ENCODE measurements around the gene CDK5RAP3.
A peak's percentile ranks its signal among the peaks of the same experiment; 100 is the strongest.
"Not testable (repeated sequence)": the region's sequence is repeated elsewhere in the genome, so short reads cannot be mapped to it uniquely, and the experiment has no call there.

Gene CDK5RAP3

DNA sequence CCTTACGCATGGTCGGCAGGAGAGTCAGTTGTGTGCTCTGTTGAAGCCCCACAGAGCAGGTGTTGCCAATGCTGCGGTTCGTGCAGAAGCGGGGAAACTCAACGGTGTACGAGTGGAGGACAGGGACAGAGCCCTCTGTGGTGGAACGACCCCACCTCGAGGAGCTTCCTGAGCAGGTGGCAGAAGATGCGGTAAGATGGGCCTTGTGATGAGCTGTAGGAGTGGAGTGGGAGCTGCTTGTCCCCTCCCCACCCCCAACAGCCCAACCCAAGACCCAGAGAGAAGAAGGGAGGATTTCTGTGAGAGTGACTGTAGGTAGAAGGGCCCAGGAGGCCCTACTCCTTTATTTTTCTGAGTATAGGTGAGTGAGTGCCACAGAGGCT, 4.9 kb downstream of the CDK5RAP3 start:
- no peak for DNase-seq (ENCODE audit: low read depth)

DNA sequence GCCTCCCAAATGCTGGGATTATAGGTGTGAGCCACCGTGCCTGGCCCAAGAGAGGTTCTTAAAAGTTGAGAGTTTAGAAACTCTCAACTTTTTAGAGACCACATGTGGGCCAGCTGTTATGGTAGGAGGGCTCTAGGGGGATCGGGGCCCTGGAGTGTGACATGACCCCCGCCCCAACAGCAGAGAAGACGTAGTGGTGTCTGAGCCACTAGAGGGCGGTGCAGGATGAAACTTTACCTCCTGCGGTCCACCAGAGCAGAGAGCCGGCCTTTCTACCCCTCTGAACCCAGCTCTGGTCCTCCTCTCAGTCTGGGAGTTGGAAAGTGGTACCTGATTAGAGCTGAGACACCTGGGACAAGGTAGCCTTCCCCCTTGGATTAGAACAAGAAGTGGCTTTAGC, 7.4 kb downstream of the CDK5RAP3 start:
- DNase-seq (ENCODE audit: low read depth): peak; percentile 29

DNA sequence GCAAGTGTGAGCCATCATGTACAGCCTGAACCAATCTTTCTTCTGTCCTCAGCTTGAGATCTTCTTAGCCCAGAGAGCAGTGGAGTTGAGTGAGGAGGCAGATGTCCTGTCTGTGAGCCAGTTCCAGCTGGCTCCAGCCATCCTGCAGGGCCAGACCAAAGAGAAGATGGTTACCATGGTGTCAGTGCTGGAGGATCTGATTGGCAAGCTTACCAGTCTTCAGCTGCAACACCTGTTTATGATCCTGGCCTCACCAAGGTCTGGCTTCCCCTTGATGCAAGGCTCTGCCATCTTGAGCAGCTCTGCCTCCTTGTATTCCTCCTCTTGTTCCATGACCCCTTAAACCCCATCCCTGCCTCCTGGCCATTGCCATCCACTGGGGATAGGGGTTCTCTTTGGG, 9.6 kb downstream of the CDK5RAP3 start:
- DNase-seq (ENCODE audit: low read depth): no peak

DNA sequence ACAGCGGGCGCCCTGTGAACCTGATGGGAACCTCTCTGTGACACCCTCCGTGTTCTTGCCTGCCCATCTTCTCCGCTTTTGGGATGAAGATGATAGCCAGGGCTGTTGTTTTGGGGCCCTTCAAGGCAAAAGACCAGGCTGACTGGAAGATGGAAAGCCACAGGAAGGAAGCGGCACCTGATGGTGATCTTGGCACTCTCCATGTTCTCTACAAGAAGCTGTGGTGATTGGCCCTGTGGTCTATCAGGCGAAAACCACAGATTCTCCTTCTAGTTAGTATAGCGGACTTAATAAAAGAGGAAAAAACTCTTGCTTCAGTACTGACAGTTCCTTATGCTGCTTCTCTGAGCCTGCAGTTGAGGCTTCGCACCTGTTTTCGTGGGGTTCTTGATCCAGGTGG, 10.5 kb downstream of the CDK5RAP3 start:
- DNase-seq (ENCODE audit: low read depth): no peak

DNA sequence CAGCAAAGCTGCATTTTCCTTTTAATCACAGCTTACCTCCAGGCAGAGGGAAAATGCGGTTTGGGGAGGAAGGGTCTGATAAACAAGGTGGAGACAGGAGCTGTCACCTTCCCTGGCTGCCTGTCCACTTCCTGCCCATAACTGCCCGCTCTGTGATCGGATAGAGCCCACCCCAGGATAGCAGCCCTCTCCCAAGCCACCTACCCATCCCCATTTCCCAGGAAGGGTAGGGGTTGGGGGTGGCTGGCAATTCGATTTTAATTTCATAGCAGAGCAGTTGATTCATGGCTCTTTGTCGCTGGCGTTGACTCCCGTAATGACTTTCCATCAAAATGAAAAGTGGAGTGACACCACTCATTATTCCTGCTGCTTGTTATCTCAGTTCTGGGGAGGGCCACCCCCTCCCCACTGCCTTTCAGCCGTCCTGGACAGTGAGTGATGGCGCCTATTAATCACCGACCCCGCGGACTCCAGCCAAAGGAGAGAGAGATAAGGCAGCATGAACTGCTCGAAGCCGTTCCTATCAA, 11.2 kb downstream of the CDK5RAP3 start:
- no peak for DNase-seq (ENCODE audit: low read depth)

DNA sequence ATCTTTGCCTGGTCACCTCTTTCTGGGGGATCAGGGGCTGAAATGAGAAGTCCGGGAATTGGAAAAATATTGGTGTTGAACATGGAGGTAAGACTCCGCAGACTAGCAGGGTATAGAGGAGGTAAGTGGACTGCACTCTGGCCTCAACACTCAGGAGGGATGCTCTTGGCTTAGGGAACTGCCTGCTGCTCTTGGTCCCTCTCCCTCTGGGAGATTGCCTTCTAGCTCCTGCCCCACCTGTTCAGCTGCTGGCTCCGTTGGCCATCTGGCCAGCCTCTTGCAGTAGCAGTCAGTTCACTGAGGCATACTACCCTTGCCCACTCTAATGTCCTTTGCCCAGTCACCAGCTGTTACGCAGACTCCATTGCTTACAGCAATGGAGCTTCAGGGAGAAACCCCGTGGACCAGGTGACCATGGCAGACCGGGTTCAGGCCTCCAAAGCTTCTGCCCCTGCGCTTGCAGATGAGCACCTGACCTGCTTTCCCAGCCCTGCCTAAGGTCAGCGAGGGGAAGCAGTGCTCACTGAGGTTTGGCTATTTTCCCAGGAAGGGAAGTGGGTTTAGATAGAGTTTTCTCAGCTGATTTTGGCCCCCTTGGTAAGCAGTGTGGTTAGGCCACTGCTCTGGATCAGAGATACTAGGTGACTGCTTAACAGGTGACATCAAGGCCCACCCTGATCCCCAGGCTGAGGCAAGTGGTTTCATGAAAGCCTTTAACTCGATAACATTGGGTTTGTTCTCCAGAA, 11.9 kb downstream of the CDK5RAP3 start:
- DNase-seq (ENCODE audit: low read depth): no peak

DNA sequence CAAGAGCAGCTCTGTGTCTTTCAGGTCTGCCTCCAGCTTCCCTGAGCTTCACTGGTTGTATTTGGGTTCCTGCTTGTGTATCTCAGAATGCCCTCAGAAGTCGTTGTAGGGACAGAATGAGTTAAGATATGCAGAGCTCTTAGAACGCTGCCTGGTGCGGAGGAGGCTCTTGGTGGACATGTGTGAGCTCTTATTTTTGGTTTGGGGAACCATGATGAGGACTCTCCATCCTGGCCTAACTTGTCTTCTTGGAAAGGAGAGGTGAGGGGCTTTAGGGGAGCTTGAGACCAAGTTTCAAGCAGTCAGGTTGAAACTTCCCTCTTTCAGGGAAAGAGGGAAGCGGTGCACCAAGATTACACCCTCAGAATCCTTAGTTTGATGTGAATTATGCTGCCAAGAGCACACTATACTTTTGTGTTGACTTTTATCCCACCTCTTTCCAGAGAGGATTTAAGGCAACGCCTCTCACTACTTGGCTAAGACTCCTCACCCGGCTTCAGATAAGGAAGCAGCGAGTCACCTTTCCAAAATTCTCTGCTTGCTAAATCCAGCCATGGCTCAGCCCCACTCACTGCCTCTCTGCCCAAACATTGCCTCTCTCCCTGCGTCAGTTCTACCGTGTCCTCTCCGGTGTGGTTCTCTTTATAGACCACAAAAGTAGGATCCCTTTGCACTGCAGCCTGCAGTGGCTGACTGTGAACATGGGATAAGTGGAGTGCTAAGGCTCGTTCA, 12.7 kb downstream of the CDK5RAP3 start:
- DNase-seq (ENCODE audit: low read depth): no peak

DNA sequence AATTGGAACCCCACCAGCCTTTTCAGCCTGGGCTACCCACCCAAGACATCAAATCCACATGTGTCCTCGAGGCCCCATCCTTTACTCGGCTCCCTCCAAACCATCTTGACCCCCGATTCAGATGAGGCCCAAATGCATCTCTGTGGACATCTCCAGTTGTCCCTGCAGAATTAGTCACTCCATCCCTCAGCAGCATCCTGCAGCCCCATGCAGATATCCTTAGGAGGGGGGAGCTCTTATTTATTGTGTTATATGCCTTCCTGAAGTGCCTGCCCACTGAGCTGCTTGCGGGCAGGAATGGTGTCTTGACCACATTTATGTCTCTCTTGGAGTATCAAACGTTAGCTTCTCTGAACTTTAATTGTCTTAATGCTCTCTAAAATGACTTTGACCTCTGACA, 15.6 kb downstream of the CDK5RAP3 start:
- DNase-seq (ENCODE audit: low read depth): no peak

DNA sequence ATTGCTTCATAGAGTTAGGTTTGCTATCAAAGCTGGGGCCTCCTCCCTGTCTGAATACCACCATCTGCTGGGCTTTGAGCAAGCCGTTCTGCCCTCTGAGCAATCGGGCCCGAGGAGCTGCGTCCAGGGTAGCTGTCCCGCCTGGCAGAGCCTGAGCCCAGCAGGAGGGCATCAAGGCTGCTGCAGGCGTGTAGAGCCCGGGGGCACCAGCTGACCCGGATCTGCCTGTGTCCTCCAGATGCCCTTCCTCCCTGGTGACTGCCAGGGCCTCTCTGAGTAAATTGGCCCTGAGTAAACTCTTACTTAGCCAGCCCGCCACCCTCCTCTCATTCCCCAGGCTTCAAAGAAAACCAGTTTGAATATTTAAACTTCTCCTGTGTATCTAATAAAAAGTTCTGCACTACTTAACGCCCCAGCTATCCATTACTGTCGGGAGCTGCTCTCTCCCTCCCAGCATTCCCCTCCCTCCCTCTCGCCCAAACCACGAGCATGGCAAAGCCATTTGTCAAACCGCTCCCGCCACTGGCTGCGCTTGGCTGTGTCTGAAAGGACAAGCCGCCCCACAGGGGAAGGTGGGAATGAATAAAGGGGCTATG, 16.4 kb downstream of the CDK5RAP3 start:
- DNase-seq (ENCODE audit: low read depth): no peak

DNA sequence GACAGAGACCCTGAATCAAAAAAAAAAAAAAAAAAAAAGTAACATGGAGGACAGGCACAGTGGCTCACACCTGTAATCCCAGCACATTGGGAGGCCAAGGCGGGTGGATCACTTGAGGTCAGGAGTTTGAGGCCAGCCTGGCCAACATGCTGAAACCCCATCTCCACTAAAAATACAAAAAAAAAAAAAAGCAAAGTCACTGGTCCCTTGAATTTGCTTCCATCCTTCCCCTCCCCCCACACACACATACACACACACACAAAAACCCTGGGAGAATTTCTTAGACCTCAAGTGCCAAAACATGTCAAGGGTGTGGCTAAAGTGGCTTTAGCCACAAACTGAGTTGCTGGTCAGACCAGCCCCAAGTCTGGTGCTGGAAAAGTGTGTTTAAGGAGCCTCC, 17.5 kb downstream of the CDK5RAP3 start:
- not testable (repeated sequence) for DNase-seq (ENCODE audit: low read depth)

DNA sequence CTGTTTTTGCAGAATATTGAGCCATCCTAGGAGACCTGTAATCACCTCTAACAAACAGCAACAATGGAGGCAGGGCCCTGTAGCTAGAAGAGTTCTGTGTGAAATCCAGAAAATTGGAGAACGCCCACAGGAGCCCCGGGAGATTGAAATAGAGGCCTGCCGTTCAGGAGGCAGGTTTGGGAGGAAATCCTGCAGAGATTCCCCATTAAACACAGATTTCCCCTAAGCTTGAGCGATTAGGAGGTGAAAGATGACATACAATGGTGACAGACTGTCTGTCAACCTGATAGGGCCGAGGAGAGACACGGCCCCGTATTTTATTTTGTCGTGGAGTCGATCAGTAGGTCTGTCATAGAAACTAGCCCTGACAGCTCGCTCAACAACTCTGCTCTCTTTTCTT, 18.2 kb downstream of the CDK5RAP3 start:
- DNase-seq (ENCODE audit: low read depth): no peak

DNA sequence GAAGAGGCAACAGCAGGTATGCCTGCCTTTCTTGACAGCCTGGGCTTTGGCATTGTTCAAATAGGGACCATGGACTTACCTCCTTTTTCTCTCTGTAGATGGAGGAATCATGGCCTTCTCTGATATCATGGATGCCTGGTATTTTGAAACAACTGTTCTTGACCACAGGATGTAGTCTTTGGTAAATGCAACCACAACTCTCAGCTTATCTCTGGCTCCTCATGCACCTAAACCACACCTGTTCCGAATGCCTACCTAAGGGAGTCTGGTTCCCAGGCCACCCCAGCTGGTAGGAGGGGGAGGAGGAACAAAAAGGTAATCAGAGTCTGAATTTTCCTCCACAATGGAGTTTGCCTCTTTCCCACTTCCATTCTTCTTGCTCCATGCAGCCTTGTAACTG, 18.8 kb downstream of the CDK5RAP3 start:
- no peak for DNase-seq (ENCODE audit: low read depth)

DNA sequence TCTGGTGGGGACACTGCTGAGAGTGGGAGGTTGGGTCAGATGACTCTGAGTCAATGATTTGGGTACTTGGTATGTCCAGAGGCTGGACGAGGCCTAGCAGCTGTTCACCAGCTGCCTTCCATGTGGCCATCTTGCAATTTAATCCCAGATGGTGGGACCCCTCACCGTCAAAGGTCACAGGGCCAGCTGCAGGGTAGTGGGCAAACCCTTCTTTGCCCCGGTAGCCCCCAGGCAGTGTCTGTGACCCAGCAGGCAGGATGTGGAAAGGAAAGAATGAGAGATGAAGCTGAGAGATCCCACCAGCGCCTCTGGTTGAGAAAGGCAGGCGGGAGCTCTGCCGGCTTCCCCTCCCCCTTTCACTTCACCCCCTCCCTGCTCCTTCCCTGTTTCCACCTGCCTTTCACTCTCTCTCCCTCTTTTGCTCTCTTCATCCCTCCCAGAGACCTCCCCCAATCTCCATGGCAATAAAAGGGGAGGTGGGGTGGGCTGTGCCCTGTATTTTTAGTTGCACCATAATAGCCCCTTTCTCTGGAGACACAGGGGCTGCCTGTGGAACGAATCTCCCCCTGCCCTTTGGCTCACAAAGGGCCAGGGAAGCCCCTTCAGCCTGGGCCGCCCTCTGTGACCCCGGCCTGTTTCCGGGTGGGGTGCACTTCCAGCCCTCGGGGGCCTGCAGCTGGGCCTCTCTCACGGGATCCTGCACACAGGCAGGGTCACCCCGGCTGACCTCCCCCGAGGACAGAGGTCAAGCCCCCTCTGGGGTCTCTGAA, 20.2 kb downstream of the CDK5RAP3 start:
- no peak for DNase-seq (ENCODE audit: low read depth)

DNA sequence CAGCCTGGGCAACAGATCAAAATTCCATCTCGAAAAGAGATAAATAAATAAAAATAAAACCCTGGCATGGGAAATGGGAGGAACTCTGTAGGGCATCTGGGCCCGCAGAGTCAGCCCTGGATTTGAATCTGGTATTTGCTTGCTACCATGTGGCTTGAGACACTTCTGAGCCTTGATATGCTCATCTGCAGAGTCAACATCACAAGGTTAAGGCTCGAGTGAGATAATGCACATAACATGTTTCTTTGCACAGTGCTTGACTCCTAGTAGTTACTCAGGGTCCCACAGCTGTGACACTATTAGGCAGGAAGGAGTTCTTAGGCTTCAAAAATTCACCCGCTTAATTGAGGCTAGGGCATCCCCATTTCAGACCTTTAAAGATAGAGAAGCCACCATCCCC, 21.3 kb downstream of the CDK5RAP3 start:
- DNase-seq (ENCODE audit: low read depth): no peak

DNA sequence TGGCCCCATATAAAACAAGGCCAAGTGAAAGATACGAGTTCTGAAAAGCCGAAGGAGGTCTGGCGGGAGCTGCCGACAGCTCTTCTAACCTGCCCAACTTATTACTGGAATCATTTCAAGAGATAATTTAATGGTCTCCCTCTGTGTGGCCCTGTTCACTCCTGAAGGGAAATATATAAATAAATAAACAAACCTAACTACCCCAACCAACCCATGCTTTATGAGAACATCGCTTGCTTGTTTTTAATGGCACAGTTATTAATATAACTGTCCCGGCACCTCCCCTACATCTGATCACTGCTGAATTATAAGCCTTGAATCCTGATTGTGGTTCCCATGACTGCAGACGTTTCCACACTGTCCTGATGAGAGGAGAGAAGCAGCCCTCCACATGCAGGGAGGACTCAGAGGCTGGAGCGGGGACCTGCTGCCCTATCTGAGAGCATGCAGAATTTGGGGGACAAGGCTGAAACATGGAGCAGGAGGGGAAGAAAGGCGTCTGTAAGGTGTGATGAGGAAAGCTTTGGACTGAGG, 22.2 kb downstream of the CDK5RAP3 start:
- DNase-seq (ENCODE audit: low read depth): no peak

DNA sequence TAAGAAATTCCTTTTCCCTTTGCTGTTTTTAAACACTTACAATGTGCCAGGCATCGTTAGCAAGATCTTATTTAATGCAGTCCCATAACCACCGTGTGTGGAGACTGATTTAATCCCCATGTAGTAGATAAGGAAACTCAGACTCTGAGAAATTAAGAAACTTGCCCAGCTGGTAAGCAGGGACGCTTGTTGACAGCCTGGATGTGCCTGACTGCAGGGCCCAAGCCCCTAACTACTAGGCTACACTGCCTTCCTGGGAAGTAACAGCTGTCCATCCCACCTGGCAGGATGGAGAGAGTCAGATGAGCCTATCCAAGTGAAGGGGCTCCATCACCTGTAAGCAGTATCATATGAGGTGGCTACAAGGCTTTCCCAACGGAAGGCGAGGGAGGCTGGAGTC, 23.1 kb downstream of the CDK5RAP3 start:
- no peak for DNase-seq (ENCODE audit: low read depth)

DNA sequence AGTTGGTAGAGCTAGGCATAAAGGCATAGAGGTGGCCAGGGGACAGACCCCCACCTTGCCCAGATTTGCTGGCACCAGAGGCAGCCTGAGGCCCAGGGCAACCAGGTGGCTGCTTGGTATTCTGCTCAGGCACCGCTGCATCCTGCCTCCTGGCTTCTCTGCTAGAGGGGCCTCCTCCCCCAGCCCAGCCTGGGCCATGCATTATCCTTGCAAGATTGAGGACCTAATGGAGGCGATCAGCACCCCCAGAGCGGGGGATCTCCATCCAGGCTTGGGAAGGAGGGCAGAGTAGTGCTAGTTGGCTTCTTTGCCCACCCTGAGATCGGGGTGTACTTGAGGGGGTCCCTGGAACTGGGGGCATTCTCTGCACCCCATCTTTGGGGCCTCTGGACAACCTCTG, 23.8 kb downstream of the CDK5RAP3 start:
- DNase-seq (ENCODE audit: low read depth): no peak

DNA sequence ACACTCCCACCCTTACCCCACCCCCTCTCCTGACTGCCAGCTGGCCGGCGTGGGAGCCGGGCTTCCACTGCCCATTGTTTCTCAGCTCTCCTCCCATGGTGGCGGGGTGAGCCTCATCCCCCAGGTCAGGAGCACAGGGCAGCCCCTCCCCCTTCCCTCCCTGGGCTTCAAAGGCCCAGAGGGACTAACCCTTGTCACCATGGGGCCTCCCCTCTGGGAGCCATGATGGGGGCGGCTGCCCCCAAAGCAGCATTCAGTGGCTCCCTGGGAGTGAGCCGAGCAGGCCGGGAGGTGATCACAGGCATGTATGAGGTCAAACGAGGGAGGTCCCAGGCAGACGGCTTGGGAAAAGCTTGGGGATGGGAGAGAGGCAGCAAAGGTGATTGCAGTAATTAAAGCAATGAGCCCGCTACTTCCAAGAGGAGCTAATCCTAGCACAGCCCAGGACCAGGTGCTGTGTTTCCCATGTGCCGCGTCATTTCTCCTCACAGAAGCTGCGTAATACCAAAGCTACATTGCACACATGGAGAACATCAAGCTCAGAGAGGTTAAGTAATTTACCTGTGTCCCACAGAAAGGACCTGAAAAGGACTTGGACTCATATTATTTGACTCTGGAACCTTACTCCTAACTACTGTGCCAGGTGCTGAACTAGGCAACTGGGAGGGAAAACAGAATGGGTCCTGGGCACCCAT, 24.5 kb downstream of the CDK5RAP3 start:
- no peak for DNase-seq (ENCODE audit: low read depth)

DNA sequence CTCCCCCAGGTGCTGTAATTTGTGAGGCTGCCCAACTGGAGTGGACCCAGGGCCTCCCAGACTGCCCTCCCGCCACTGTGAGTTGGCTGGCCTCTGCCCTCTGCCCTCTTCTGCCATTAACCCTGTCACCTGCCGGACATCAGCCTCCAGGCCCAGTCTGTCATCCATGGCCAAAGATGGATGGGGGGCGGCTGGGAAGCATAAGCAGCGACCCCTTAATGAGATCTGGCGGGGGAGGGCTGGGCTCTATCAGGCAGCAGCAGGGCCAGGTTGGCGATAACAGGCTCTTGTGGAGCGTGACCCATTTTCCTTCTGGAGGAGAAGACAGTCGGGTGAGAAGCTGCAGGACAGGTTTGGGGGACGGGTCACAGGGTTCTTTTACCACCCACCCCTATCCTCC, 25.3 kb downstream of the CDK5RAP3 start:
- DNase-seq (ENCODE audit: low read depth): no peak

DNA sequence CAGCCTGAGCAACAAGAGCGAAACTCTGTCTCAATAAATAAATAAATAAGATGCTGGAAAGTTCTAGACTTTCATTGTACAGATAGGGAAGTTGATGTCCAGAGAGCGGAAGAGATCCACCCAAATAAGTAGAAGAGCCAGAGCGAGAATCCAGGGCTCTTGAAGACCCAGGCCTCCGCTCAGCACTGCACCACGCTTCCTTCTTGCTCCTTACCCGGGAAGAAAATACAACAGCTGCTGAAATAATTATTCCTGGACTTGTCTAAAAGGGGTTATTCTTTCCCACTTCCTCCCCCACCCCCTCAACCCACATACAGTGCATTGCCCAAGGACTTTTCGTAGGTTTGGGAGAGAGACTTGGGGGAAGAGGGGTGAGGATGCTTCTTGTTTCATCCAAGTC, 26.7 kb downstream of the CDK5RAP3 start:
- DNase-seq (ENCODE audit: low read depth): no peak

DNA sequence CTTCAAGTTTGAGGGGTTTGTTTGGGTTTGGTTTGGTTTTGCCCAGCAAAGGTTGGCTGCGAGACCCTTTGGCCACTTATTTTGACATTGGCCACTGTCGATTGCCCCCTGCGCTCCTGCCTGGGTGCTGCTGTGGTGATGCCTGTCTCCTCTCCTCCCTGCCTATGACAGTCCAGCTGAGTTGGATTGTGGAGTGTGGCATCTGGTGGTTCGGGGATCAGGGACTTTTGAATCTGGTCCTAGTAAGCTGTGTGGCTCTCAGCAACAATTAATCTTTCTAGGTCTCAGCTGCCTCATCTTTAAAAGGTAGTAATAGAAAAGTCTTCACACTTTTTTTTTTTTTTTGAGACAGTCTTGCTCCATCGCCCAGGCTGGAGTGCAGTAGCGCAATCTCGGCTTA, 27.1 kb downstream of the CDK5RAP3 start:
- DNase-seq (ENCODE audit: low read depth): no peak

DNA sequence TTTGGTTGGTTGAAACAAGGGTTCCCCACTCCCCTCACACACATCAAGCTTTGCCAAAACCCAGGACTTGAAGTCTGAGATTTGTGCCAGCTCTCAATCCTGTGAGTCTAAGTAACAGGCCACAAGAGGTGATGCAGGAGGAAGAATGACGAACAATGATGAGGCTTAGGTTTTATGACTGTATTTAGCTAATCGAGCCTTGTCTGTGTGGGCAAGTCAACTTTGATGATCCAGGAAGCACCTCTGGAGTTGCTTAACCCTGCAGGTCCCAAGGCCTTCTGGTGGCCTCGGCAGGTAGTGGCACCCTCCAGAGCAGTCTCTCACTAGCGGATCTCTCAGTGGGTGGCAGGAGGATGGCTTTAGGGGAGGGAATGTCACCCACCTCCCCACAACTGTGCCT, 28.7 kb downstream of the CDK5RAP3 start:
- DNase-seq (ENCODE audit: low read depth): no peak

All from activated T-cell treated with anti-CD3 and anti-CD28 coated beads for 48 hours (primary cell).